WI38 (cell line): Measurements from ENCODE around the gene CBFB.

Experiments used
- H3K4me3 ChIP-seq: 2 replicates; pipeline ENCODE4 v1.5.1; 2011; ENCODE audit warnings: low read depth, mild to moderate bottlenecking, control low read depth, low read length
- TF ChIP-seq, protein P1 (sequence below): IDR thresholded peaks from 2 replicates; pipeline ENCODE4 v1.5.1; 2012; ENCODE audit warnings: low read depth, mild to moderate bottlenecking, control low read depth, low read length

Gene CBFB

DNA sequence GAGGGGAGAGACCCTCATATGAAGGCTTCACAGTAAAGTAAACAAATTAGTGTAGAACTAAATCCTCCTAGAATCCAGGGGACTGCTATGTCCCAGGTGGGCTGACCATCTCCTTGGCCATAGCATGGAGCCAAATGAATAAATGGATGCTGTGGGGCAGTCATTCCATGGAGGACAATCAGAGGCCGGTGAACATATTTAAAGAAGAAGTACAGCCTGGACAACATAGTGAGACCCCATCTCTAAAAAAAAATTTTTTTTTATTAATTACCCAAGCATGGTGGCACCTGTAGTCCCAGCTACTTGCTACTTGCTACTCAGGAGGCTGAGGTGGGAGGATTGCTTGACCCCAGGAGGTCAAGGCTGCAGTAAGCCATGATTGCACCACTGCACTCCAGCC lies 5.3 kb upstream of the CBFB start:
- H3K4me3 ChIP-seq: no peak overlapping the region
- TF ChIP-seq, protein P1, sequence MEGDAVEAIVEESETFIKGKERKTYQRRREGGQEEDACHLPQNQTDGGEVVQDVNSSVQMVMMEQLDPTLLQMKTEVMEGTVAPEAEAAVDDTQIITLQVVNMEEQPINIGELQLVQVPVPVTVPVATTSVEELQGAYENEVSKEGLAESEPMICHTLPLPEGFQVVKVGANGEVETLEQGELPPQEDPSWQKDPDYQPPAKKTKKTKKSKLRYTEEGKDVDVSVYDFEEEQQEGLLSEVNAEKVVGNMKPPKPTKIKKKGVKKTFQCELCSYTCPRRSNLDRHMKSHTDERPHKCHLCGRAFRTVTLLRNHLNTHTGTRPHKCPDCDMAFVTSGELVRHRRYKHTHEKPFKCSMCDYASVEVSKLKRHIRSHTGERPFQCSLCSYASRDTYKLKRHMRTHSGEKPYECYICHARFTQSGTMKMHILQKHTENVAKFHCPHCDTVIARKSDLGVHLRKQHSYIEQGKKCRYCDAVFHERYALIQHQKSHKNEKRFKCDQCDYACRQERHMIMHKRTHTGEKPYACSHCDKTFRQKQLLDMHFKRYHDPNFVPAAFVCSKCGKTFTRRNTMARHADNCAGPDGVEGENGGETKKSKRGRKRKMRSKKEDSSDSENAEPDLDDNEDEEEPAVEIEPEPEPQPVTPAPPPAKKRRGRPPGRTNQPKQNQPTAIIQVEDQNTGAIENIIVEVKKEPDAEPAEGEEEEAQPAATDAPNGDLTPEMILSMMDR: no peak

DNA sequence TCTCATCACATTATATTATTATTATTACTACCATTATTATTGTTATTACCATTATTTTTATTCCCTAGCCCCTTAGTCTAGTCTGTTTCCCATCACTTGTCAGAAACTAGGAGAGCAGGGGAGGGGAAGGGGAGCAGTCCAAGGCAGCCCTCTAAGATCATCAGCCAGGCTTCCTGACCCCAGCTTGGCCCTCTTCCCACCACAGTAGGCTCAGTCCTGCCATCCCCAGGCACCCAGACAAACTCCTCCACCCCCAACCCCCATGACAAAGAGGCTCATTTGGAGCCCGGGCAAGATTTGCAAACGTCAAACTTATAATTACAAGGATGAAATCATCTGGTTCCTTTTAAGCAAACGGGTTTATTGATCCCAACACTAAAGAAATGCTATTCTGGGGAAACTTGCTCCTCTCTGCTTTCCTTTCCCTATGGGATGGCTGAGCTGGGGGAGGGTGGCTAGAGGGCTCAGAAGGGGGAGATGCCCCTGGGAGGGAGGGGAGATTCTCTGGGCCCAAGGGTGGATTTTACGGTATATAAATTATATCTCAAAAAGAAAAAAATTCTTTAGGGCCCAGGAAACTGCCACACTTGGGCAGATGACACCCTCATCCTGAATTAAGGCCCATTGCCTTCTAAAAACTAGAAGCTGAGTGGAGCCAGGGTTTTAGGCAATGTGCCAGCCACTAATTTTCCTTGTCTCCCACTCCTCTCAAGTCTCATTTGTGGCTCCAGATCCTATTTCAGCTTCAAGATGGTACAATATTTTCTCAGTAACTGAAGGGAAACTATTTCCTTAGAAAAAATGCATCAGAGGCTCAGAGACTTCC lies 4.4 kb upstream of the CBFB start:
- H3K4me3 ChIP-seq: no peak overlapping the region
- TF ChIP-seq, protein P1: no peak

DNA sequence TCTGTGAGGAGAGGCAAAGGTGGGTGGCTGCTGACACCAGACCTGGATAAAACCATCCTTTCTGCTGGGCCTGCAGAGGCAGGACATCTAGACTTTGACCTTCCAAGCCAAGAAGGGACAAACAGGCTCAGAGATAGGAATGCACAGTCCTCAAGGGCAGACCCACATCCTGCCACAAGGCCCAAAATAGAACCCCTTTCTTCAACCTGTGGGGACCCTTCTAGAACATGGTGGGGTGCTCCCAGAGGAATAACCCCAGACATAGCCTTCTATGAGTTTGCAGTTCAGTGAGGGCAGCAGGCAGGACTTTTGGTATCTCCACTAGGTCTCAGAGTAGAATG lies 3.8 kb upstream of the CBFB start:
- TF ChIP-seq, protein P1: no peak
- no peak overlapping the region for H3K4me3 ChIP-seq

DNA sequence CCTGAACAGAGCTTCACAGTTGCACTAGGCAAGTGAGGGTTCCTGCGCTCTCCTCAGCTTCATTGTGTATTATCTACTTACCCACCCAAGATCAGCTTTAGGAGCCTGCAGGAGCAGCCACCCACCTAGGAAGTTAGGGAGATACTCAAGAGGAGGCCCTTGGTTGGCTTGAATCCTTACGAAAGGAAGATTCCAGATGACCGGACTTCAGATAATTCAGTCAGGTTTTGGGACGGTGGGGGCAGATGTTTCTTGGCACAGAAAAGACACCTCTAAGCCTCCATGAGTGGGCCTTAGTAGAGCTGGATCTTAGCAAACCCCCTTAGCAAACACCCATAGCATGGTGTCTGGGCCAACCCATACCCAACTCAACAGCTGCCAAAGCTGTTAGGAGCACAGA lies 2.4 kb upstream of the CBFB start:
- TF ChIP-seq, protein P1: no peak
- no peak overlapping the region for H3K4me3 ChIP-seq

DNA sequence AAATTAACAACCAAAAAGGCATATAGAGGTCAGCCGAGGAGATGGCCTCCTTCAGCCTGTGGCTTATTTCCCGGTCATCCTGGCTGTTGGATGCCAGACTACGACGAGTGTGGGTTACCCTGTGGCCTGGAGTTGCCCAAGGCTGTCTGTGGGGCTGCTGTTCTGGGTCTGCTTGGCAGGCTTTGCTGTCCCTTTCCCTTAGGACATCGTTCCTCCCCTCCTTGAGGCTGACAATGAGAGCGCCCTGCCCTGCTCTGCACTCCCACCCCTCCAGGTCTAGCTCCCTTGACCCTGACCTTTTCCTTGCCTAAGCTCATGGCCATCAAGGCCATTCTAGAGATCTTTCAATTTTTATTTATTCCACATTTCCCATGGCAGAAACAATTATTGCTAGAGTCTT lies 1.9 kb upstream of the CBFB start:
- TF ChIP-seq, protein P1: no peak
- H3K4me3 ChIP-seq: no peak overlapping the region

DNA sequence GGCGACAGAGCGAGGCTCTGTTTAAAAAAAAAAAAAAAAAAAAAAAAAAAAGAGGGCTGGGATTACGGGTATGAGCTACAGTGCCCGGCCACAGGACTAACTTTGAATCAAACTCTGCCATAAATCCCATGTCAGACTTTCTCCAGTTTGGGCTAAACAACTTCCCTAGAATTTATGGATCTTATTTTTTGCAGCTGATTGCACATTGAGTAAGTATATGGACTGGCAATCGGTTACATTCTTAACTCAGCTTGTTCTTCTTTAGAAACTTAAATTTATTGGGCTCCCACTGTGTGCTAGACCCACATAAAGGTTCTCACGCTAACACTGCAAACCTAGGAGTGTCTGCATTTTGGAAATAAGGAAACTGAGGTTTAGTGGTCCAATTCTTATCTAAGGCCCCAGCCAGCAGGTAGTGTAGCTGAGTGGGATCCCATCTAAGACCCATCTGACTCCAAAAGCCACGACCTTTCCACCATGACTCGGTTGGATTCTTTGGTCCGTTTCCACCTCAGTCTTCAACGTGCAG lies 718 bp upstream of the CBFB start:
- peak overlapping the region; percentile 67 for H3K4me3 ChIP-seq
- TF ChIP-seq, protein P1: no peak

DNA sequence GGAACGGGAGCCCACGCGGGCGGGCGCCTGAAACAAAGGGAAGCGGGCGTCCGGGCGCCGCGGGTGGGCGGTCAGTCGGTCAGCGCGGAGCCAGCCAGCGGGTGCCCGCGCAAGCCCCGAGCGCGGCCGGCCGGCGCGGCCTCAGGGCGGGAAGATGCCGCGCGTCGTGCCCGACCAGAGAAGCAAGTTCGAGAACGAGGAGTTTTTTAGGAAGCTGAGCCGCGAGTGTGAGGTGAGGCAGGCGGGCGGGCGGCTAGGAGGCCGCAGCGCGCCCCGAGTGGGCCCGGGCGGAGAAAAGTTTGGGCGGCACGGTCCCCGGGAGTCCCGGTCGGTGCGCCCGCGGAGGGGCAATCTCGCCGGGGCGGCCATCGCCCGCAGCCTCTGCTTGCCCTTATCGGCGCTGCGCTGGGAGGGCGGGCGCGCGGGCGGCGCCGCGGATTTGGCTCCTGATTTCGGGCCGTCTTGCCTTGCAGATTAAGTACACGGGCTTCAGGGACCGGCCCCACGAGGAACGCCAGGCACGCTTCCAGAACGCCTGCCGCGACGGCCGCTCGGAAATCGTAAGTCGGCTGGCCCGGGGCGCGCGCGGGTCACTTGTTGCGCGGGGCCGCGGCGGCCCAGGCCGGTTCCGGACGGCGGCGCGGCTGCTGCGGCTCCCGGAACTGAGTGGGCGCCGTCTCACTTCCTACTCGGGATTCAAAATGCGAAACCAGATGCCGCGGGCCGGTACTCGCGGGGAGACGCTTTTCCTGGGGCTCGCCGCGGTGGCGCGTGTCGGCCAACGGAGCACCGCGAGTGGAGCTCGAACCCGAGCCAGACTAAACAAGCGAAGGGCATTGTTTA lies 526 bp downstream of the CBFB start:
- TF ChIP-seq, protein P1: no peak

More for the DNA sequence above, 526 bp downstream of the CBFB start:
- H3K4me3 ChIP-seq: peak overlapping the region; percentile 82
